HG03097 (cell line): ENCODE measurements around the gene CLK4.
A peak's percentile ranks its signal among the peaks of the same experiment; 100 is the strongest.

Experiments used
- ATAC-seq: cut with Tn5 transposase; IDR thresholded peaks from one replicate; pipeline ENCODE4 v1.9.1; 2021; ENCODE audit not compliant: unreplicated experiment, low FRiP score

Gene CLK4

DNA sequence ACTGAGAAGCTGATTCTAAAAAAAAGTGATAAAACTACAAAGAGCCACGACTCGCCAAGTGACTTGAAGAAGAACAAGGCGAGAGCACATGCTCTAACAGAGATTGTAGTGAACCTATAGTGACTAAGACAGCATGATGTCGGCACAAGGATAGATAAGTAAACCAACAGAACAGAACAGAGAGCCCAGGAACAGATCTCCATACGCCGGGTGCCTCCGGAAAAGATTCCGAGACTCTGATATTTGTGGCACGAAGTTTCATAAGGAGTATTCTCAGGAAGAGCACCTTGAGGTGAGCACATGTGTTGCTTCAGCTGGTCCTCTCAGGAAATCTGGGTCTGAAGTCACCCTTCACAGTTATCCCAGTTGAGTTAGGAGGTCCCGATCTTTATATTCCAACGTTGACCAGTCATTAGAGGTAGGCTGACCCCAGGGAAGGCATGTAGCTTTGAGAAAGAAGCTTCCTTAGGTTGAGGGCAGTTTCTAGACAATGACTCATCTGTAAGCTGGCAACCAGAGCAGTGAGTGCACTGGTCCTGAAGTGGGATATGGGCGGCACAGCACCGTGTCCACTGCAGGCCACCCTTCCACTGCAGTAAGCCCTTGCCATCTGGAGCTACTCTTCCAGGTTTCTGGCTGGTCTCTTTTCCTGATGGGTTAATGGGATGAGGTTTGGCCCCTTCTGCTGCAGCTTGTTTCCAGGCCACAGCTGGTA lies 13.6 kb upstream of the CLK4 start:
- ATAC-seq = no peak

DNA sequence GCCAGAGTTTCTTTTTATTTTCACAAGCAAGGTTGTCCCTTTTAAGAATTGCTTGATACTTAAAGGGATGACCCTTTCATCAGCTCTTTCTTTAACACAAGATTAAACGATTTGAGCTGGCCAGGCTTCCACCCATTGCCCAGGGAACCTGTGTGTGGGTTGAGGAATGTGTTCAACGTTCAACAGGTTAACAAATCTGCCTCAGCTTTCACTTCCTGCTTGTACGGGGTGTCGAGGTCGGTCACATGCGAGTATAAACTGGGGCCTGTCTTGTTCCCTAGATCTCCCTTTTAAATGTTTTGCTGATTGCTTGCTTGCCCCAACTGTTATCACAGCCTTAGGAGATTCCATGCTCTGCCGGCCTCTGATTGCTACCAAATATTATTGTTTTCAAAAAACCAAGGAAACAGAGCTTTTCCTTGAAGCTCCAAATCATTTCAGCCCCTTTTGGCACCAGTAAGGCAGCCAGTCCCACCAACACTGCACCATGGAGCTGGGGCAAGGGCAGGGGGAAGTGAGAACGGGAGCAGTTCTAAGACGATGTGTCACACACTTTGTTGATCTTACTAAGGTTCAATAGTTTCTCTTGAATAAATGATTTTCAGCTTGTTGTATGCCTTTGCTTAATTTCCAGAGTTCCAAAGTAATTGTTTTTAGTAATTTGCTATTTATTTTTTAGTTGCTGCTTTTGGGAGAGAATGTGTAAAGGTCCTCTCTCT lies 10.7 kb upstream of the CLK4 start:
- no peak for ATAC-seq

DNA sequence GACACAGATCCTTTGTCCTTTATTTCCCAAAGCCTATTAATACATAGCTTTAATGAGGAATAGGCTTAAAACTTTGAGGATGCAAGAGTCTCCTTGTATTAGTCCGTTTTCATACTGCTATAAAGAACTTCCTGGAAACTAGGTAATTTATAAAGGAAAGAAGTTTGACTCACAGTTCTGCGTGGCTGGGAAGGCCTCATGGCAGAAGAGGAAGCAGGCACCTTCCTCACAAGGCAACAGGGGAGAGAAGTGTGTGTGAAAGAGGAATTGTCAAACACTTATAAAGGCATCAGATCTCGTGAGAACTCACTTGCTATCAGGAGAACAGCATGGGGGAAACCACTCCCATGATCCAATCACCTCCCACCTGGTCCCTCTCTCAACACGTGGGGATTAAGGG lies 5.4 kb upstream of the CLK4 start:
- no peak for ATAC-seq

DNA sequence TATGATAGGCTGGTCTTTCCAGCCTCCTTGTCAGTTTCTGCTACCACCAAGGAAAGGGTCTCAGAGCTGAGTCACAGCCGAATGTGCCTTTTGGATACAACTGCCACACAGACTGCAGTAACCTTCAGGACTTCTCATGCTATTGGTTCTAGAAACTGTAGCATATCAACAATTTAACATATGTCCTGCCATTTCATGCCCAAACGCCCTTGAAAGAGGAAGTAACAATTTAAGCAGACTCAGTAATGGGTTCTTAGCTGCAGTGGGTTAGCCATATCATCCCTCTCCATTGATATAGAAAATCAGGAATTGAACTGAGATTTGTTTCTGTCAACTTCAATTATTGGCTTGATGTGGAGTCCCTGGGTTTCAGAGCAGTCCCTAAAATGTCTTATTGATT lies 4.1 kb upstream of the CLK4 start:
- ATAC-seq = no peak

DNA sequence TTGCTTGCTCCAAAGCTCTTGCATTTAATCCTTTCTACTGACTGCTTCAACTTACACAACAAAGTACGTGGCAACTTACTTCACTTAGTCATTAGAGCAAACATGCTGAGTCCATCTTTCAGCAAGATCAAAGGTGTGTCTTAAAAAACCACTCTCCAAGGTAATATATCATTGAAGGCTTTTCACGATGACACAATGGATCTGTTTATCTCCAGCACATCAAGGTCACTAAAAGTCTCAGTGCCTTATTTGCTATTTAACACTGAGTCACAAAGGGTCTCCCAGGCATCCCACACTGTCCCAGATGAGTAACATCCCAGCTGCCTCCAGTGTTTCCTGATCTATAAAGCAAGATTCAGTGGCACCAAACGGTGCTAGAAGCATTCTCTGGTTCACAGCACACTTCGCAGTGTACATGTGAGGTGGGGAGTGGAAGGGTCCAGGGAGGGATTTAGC lies 3.7 kb upstream of the CLK4 start:
- no peak for ATAC-seq

DNA sequence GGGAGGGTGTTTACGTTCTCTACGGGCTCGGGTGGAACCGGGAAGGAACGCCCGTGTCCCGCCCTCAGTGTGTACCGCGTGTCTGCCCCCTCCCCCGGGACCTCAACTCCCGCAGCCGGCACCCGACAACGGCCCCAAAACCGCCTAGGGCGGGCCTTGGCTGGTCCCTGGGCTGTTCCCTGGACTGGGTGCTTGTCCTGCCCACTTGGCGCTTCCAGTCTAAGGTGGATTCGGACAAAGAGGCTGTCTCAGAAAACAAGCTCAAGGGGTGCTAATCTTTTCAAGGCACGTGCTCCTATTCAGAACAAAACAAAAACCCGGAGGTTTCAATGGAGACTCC lies 379 bp upstream of the CLK4 start:
- ATAC-seq = no peak

DNA sequence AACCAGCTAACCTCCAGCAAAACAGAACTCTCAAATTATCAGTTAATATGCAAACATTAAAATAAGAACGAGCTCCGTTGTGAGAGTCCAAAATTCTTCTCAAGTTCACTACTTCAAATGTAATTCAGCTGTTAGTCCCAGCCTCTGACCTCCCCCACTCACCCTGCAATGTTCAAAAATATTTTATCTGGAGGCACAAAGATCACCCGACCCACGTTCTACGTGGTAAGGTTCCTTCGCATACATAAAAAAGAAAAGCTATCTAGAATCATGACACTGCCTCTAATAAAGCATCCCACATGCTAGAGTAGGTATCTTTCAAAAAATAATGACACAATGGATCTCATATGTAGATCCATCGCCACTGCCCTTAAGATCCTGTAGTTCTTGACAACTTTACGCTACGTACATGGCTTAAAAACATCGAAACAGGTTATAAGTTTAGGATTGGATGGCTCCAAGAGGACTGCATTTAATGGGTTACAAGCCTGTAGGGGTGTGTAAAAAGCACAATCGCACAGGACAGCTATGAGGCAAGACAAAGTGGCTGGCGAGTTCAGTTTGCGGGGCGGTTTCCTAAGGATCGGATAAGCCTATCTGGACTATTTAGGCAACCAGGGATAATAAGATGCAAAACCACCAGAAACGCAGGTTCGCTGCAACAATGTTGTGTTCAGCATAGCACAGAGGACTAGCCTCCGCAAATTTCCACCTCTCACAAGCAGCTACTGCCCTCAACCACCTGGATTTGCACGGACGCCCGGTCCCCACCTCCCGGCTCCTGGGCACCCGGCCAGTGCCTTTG lies 969 bp downstream of the CLK4 start:
- ATAC-seq = peak; percentile 6

DNA sequence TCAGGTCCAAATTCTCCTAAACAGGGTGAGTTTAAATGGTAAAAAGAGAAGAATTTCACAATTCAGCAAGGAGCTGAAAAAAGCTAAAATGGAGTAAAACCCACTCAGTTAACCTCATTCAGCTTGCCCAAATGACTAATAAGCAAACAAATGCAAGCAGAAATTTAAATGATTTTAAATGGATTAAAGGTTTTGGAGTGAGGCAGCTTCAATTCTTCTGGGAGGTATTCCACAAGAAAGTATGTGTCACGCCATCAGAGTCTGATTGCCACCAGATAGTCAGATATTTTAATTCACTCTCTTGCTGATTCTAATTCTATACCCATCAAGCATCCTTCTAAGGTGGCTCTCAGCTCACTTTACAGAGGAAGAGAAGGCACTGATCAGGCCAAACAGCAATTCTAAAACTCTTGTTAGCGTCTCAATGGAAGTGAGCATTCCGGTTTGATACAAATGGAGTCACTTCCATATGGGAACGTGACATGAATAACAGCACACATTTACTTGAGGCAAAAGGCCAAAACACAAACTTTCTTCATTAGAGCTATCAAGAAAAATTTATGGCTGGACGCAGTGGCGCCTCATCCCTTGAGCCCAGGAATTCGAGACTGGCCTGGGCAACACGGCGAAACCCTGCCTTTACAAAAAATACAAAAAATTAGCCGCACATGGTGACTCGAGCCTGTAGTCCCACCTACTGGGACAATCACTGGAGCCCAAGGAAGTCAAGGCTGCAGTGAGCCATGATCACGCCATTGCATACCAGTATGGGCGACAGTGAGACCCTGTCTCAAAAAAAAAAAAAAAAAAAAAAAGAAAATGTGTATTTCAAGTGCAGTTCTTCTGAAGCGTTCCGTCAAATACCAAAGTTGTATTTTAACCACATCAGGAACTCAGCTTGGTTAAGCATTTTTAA lies 2.0 kb downstream of the CLK4 start:
- no peak for ATAC-seq

DNA sequence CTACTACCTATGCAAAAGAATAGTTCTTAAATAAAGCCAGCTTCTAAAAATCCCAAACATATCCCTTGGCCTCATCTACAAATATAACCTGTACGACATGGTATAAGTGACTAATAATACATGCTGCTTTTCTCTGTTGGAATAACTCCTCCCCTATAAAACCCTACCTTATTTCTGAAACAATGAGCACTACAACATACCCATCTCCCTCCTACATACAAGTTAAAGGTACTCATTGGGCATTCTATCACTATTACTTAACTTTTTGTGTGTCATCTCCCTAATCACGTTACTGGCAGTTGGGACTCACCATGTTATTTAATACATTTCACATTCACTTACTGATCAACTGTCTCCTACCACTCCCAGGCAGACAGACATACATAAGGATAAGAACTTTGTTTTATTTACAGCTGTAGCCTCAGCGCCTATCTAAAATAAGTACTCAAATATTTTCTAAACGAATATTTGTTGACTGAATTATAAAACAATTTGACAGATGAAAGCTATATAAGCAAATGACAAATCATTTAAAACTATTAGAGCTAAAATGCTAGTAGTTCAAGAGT lies 4.1 kb downstream of the CLK4 start:
- no peak for ATAC-seq

DNA sequence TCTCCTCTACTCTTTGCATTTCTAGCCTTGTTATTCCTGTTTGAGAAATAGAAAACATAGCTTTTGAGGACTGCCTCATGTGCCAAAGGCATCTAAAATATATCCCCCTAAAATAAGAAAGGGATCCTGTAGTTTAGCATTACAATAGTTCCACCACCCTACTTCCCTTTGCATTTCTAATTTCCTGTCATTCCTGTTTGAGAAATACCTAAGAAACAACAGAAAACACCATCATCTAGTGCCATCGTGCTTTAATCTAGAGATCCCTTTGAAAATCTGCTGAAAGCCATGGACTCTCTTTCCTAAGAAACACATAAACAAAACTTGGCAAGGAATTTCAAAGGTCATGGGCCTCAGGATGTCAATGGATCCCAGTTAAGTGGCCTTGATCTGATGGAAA lies 7.5 kb downstream of the CLK4 start:
- no peak for ATAC-seq

DNA sequence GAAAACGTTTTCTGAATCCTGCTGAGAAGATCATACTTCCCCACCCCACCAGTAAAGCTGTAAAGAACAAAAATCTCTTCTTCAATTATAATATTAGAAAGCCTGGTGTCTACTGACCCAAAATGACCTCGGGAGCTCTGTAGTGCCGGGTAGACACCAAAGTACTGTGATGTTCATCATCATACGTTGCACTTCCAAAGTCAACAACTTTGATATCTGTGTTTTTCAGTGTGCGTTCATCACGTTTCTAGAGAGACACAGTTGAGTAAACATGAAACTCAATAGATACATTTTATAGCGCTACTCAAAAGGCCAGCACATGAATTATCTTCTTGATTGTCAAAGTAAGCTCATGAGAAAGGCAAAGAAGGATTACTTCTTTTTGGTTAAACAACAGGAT lies 14.6 kb downstream of the CLK4 start:
- no peak for ATAC-seq

DNA sequence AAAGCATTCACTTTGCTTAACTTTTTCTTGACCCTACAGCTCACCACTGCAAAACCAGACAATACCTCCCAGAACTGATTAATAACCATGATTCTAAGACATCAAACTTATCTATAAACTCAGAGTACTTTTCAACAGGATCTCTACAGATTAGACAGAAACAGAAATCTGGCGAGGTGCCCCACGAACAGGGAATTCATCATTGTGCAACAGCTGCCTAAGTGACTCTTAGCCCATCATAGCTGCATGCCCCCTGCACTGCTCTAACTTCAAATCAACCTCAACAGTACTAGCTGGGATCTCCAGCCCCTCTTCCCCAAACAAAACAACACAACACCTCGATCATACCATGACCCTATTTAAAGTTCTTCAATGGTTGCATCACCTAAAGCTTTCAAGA lies 20.6 kb downstream of the CLK4 start:
- no peak for ATAC-seq

DNA sequence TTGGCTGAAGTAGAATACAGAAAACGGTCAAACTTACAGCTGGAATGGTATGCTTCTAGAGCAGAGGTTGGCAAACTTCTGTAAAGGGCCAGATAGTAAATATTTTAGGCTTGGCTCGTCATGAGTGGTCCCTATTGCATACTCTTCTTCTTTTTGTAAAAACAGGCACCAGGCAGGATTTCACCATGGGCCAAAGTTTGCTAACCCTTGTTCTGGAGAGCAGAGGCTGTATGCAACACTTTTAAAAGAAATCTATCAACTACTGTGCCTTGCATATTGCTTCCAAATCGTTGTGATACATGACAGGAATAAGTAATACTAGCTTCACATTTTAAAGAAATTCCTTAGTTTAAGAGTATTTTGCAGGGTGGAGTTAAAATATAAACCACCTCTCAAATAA lies 21.1 kb downstream of the CLK4 start:
- no peak for ATAC-seq

DNA sequence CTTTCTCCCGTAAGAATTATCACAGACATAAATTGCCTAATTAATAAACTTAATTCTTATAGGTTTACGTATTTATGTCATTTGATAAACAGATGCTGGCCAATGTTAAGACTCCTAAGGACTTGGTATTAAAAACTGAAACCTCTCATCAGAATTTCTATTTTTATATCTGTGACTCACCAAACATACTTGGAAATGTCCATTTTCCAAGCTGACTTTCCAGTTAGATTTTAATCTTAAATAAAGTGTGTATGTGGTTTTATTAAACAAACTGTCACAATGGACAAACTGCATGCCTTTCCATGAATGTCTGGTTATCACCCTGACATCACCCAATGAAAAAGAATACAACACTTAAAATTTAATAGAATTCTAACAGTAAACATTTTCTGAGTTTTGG lies 24.1 kb downstream of the CLK4 start:
- ATAC-seq = no peak

DNA sequence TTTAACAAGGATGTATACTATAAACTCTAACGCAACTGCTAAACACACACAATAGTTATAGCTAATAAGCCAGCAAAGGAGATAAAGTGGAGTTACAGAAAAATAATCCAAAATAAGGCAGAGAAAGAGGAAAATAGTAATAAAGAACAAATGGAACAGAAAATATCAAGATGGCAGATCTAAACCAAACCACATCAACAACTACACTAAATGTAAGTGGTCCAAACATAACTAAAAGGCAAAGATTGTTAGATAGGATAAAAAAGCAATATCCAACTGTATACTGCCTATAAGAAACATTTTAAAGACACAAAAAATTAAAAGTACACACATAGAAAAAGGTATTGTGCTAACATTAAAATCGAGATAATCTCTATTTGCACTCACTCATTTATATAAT lies 31.1 kb downstream of the CLK4 start:
- no peak for ATAC-seq

DNA sequence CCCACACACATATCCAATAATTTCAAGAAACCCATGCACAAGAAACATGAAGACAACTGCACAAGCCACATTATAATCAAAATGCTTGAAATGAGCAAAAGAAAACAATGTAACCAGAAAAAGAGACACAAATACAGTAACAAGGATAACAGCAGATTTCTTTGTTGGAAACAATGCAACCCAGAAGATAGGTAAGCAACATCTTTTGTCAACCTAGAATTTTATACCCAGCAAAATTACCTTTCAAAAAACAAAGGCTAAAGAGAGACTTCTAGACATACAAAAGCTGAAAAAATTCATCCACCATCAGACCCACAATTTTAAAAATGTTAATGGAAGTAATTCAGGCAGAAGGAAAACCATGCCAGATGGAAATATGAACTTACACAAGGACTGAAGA lies 31.7 kb downstream of the CLK4 start:
- ATAC-seq = no peak

DNA sequence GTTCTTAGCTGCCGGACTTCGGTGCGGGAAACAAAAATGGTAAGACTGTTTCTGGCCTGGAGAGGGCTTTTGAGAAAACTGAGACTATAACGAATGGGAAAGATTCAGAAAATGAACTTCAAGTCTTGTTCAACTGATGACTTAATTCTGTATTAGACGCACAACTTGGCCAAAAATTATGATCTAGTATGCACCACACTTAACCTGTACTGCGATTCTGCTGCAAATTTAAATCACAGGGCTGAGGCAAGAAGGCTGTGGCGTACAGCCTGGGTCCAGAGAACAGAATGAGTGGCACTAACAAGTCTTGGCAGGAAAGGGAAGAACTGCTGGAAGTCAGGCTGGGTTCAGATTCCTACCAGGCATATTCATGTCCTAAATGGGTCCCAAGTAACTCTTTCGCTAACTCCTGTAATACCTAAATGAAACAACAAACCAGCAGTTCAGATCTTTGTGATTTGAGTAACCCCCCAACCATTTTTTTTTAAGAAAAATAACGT lies 35.9 kb downstream of the CLK4 start:
- no peak for ATAC-seq

DNA sequence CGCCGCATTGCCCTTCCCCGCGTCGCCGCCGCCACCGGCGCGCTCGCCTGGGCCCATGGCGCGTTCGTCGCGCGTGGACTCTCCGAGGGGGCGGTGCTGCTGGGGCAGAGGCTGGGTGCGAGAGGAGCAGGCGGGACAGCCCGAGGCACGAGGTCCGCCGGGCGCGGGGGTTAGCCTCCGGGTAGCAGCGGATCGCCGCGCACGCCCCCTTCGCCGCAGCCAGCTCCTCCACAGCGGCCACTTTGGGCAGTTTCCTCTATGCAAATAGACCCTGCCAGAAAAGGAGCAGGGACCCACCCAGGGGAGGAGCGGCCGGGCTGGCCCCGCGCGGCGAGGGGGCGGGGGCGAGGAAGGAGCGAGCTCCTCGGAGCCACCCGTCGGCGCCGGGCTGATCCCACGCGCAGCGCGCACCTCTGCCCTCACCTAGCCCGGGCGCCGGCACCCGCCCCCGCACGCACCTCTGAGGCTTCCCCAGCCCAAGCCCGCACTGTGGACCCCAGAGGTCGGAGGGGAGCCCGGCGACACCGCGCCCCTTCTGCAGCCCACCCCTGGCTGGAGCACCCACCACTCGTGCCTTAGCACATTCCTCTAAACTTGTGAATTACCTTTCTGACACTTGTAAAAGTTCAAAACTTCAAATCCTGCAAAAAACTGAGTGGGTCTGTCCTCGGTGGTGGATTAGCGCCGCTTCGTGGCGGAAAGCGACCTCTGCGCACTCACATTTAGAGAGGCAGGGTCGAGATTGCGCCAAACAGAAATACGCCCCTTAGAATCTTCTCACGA lies 36.5 kb downstream of the CLK4 start, which contains the start of gene COL23A1:
TSS of gene COL23A1 (minus strand) at position 253 of the 783 bp plus-strand sequence.
- no peak for ATAC-seq
